ENCODE data around the gene TGOLN2.

DNA sequence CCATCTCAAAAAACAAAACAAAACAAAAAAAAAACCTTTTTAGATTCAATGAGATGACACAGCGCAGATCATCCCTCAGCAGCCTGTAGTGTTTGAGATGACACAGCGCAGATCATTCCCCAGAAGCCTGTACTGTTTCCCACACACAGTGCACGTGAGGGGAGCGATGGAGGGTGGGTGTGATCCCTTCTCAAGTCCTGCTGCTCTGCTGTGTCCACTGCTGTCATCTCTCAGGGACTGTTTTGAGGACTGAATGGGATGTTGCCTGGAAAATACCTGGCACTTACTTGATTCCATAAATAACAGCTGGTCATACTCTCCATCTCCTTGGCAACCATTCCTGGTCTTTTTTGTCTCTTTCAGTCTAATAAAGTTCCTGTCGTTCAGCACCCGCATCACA lies 25.7 kb downstream of the TGOLN2 start:
- TF ChIP-seq ZNF384 (IDR thresholded peaks at IDR 0.05), result no peak
- TF ChIP-seq CTBP1 (IDR thresholded peaks at IDR 0.05; ENCODE audit: borderline replicate concordance), result no peak
- TF ChIP-seq ELF4 (IDR thresholded peaks at IDR 0.05), result no peak
- TF ChIP-seq BHLHE40 (IDR thresholded peaks at IDR 0.05; ENCODE audit: borderline replicate concordance), result no peak
- no peak for TF ChIP-seq ARNT (IDR thresholded peaks at IDR 0.05)
- TF ChIP-seq FOXK2 (IDR thresholded peaks at IDR 0.05), result no peak
- no peak for TF ChIP-seq TARDBP (IDR thresholded peaks at IDR 0.05)
- no peak for TF ChIP-seq SP1 (IDR thresholded peaks at IDR 0.05)
- TF ChIP-seq LEF1 (IDR thresholded peaks at IDR 0.05; ENCODE audit: borderline replicate concordance), result no peak
- no peak for TF ChIP-seq SUZ12 (IDR thresholded peaks at IDR 0.05)
- no peak for TF ChIP-seq L3MBTL2 (conservative IDR thresholded peaks at IDR 0.05)
